Naive thymus-derived CD4-positive, alpha-beta T cell (primary cell): ENCODE data around the gene CIPC. TPM values are rescaled to one million over a fixed set of nuclear protein-coding genes. Genes with fewer than 3 reads are reported as not detected.

Experiments
- ATAC-seq: fragments of 150-1000 bp; cut with Tn5 transposase; 2 replicates; pipeline ENCODE4 v1.10.0; 2021; ENCODE audit warnings: mild to moderate bottlenecking, moderate library complexity
- CTCF ChIA-PET: fragments of 350-600 bp; sonication (Branson Sonifier 250); formaldehyde crosslinking; loops from one replicate; lab custom pipeline; 2021; ENCODE audit warnings: antibody characterized with exemption; lab: Charles Lee
- POLR2A ChIA-PET: fragments of 350-600 bp; sonication (Branson Sonifier 250); formaldehyde crosslinking; loops from one replicate; lab custom pipeline; 2021; ENCODE audit warnings: antibody characterized with exemption, inconsistent platforms; lab: Charles Lee
- DNase-seq, 9 donors: peaks; one replicate each; pipeline versions ENCODE4 v3.0.0 to v3.0.0-alpha.2; 2020 to 2022; ENCODE audit warnings: mixed read lengths in 1 of 9
- H3K27ac ChIP-seq: one replicate; pipeline ENCODE4 v1.7.0; 2013; ENCODE audit warnings: mild to moderate bottlenecking, low read depth, low read length, moderate library complexity
- H3K27me3 ChIP-seq, 2 donors: one replicate each; pipeline ENCODE4 v1.7.0; 2013; ENCODE audit warnings: low read length in 2 of 2, mild to moderate bottlenecking in 2 of 2, moderate library complexity in 2 of 2; ENCODE audit not compliant: control insufficient read depth in 2 of 2, insufficient read depth in 2 of 2
- H3K36me3 ChIP-seq, 3 experiments: 1 replicate in 2 of 3; 2 replicates in 1 of 3; pipeline ENCODE4 v1.7.0; 2013; ENCODE audit warnings: low read length in 3 of 3, mild to moderate bottlenecking in 3 of 3, moderate library complexity in 1 of 3; ENCODE audit not compliant: insufficient read depth in 3 of 3, control insufficient read depth in 2 of 3
- H3K4me1 ChIP-seq, 2 donors: one replicate each; pipeline ENCODE4 v1.7.0; 2013; ENCODE audit warnings: low read length in 2 of 2, mild to moderate bottlenecking in 2 of 2, moderate library complexity in 1 of 2; ENCODE audit not compliant: control insufficient read depth in 2 of 2, insufficient read depth in 2 of 2
- H3K4me3 ChIP-seq: 2 replicates; pipeline ENCODE4 v1.7.0; 2013; ENCODE audit warnings: mild to moderate bottlenecking, low read length
- H3K9me3 ChIP-seq, 3 experiments: 1 replicate in 2 of 3; 2 replicates in 1 of 3; pipeline ENCODE4 v1.7.0; 2013; ENCODE audit warnings: low read length in 3 of 3; ENCODE audit not compliant: control insufficient read depth in 2 of 3
- H3K27ac Mint-ChIP-seq, 9 donors: one replicate each; pipeline ENCODE4 v1.8.0; 2020 to 2022; ENCODE audit warnings: mixed read lengths in 9 of 9, mild to moderate bottlenecking in 8 of 9, moderate library complexity in 5 of 9, inconsistent platforms in 2 of 9
- H3K27me3 Mint-ChIP-seq, 5 donors: one replicate each; pipeline ENCODE4 v1.8.0; 2021 to 2022; ENCODE audit warnings: mixed read lengths in 5 of 5, mild to moderate bottlenecking in 1 of 5
- H3K36me3 Mint-ChIP-seq, 5 donors: one replicate each; pipeline ENCODE4 v1.8.0; 2020 to 2022; ENCODE audit warnings: mixed read lengths in 5 of 5, mild to moderate bottlenecking in 3 of 5, inconsistent platforms in 1 of 5
- H3K4me1 Mint-ChIP-seq, 7 donors: one replicate each; pipeline ENCODE4 v1.8.0; 2020 to 2022; ENCODE audit warnings: mixed read lengths in 7 of 7, mild to moderate bottlenecking in 3 of 7, inconsistent platforms in 1 of 7
- H3K4me3 Mint-ChIP-seq, 10 donors: one replicate each; pipeline ENCODE4 v1.8.0; 2020 to 2022; ENCODE audit warnings: mild to moderate bottlenecking in 10 of 10, mixed read lengths in 10 of 10, moderate library complexity in 6 of 10, inconsistent platforms in 2 of 10
- H3K9me3 Mint-ChIP-seq, 11 donors: one replicate each; pipeline ENCODE4 v1.8.0; 2020 to 2022; ENCODE audit warnings: mixed read lengths in 11 of 11, mild to moderate bottlenecking in 4 of 11, inconsistent platforms in 1 of 11, moderate library complexity in 1 of 11
- intact Hi-C, 2 donors: fragments of 100-400 bp; cut with micrococcal nuclease; formaldehyde crosslinking; loops; one replicate each; pipeline ENCODE4 v1.15.1; 2023
- polyA plus RNA-seq, 2 donors: library from polyadenylated mRNA; unstranded; fragments of 300-500 nt; fragmentation: Illumina TruSeq; gene quantifications; one replicate each; pipeline ENCODE4 v1.2.3, GENCODE V29; 2021
- total RNA-seq, 6 experiments: library from RNA in 5 of 6; stranded (reverse) in 5 of 6; gene quantifications; 1 replicate in 5 of 6; 2 replicates in 1 of 6; pipeline ENCODE4 v1.2.3 and lab custom pipeline; 2021 to 2026

CIPC gene
- total RNA-seq (10 to 100 TPM in 4 of 5 experiments, 1 to 10 TPM in 1; 5.5 to 14.2 (median 12.9) TPM), polyA plus RNA-seq (1 to 10 TPM; 4.3 to 8.4 TPM), total RNA-seq (lab: John Stamatoyannopoulos, UW) (10.8 reads per million, percentile 37 among the genes with 10 or more reads in this experiment)

DNA sequence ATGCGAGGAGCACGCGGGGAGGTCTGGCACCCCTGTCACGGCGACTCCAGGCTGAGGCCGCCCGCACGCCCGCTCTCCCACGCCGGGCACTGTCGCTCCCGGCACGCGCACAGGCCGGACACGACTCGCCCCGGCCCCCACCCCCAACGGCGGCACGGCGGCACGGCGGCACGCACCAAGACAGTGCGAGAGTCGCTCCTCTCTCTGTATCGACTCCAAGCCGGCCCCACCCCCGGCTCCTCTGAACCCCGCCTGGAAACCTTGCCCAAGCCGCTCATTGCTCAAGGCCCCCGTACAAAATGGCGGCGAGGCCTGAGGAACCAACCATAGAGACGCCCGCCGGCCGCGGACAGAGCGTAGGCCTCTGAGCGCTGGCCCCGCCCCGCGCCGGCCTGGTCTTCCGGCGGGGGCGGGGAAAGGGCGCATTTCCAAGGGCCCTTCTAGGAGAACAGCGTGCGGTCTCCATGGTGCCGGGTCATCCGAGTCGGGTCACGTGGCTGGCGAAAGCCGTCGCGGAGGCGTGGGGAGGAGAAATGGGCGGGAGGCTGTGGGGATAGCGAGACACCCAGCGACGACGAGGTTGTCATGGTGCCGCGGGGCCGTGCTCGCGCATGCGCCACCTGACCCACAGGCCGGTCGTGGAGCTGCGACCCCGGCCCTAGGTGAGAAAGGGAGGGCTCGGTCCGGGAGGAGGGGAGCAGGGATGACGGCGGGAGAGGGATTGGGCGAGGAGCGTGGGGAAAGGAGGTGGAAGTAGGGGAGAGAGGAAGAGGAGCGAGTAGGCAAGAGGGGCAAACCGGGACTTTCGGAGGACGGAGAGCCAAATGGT is at the start of gene CIPC:
Gene CIPC (plus strand): TSS at position 559 of the 829 bp plus-strand sequence. CDS start 7,451 bp downstream, outside the sequence.
- H3K4me1 Mint-ChIP-seq = peaks cover 24 to 55% (median 41%) of the 10 kb centered on the region in 7 donors
- H3K27me3 Mint-ChIP-seq = peaks cover 0 to 3% (median 0%) of the 10 kb centered on the region in 5 donors
- H3K27ac Mint-ChIP-seq = peak within 1 kb of the TSS; percentile 83 to 99 (median 97)
- peak within 1 kb of the TSS; percentile 97 for H3K27ac ChIP-seq
- H3K9me3 Mint-ChIP-seq = no peaks in the 10 kb centered on the region
- ChIA-PET CTCF (interaction anchor here (0.8 to 2.0 kb wide), 4 partner anchors 26 to 223 kb away, joined by 3 to 9 read pairs (median 4); no protein-coding TSS in a partner anchor), POLR2A (interaction anchor here (0.6 to 4.1 kb wide), 13 partner anchors 9 to 386 kb away, joined by 3 to 17 read pairs (median 4); partner anchors contain the start of genes ANGEL1, GSTZ1 and POMT2)
- H3K9me3 ChIP-seq = no peaks in the 10 kb centered on the region
- intact Hi-C loops = loop anchor here (1.0 to 5.0 kb wide), 20 partner anchors 22 to 1111 kb away; partner anchors contain the start of genes ANGEL1 (in 2 of the 2), IRF2BPL (in 2 of the 2), SAMD15 (in 2 of the 2) and SNW1 (in 2 of the 2)
- ATAC-seq (peak; percentile 96), DNase-seq (peak; percentile 92 to 99 (median 98))
- peaks cover 0 to 5% (median 0%) of the 10 kb centered on the region in 3 experiments for H3K36me3 ChIP-seq
- H3K4me3 Mint-ChIP-seq = peak within 1 kb of the TSS; percentile 84 to 98 (median 90)
- peak within 1 kb of the TSS; percentile 85 for H3K4me3 ChIP-seq
- H3K4me1 ChIP-seq = peaks cover 9 to 11% of the 10 kb centered on the region in 2 donors
- H3K36me3 Mint-ChIP-seq = peaks cover 0 to 2% (median 0%) of the 10 kb centered on the region in 5 donors
- H3K27me3 ChIP-seq = no peaks in the 10 kb centered on the region

DNA sequence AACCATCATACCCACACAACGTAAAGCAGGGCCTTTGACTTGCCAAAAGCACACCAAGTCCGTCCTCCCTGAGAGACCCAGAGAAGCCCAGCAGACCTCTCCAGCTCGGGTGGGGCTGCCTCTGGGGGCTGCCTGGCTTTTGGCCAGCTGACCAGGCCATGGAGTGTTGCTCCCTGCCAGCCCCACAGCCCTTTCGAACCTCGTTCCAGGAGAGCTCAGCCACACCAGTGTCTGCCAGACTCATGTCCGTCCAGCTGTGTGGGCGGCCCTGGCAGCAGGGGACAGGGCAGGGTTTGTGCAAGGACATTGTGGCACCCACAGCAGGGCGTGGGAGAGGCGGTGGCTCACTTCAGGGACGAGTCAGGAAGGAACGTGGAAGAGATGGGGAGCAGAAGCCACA is 46.9 kb upstream of the CIPC start:
- Histone ChIP-seq H3K27me3 (no peaks in the 10 kb centered on the region), H3K9me3 (no peaks in the 10 kb centered on the region), H3K36me3 (no peaks in the 10 kb centered on the region), H3K4me3 (no peak overlapping the region), H3K27ac (no peak overlapping the region), H3K4me1 (peaks cover 0 to 7% of the 10 kb centered on the region in 2 donors)
- ATAC-seq (no peak), DNase-seq (no peak)
- ChIA-PET POLR2A (interaction anchor here (1.1 to 5.0 kb wide), 5 partner anchors 10 to 137 kb away, joined by 3 to 32 read pairs (median 16); partner anchors contain the start of gene IRF2BPL), CTCF (interaction anchor here (0.7 to 3.3 kb wide), 8 partner anchors 23 to 138 kb away, joined by 3 to 21 read pairs (median 4); partner anchors contain the start of gene IRF2BPL)
- H3K9me3 Mint-ChIP-seq = peaks cover 0 to 5% (median 0%) of the 10 kb centered on the region in 11 donors
- H3K4me1 Mint-ChIP-seq = peaks cover 0 to 29% (median 17%) of the 10 kb centered on the region in 7 donors
- H3K27me3 Mint-ChIP-seq = no peaks in the 10 kb centered on the region
- H3K4me3 Mint-ChIP-seq = no peak overlapping the region
- intact Hi-C loops = no loop called here
- H3K27ac Mint-ChIP-seq = peak overlapping the region in 1 of 9 donors; percentile 72
- H3K36me3 Mint-ChIP-seq = peaks cover 0 to 6% (median 0%) of the 10 kb centered on the region in 5 donors

DNA sequence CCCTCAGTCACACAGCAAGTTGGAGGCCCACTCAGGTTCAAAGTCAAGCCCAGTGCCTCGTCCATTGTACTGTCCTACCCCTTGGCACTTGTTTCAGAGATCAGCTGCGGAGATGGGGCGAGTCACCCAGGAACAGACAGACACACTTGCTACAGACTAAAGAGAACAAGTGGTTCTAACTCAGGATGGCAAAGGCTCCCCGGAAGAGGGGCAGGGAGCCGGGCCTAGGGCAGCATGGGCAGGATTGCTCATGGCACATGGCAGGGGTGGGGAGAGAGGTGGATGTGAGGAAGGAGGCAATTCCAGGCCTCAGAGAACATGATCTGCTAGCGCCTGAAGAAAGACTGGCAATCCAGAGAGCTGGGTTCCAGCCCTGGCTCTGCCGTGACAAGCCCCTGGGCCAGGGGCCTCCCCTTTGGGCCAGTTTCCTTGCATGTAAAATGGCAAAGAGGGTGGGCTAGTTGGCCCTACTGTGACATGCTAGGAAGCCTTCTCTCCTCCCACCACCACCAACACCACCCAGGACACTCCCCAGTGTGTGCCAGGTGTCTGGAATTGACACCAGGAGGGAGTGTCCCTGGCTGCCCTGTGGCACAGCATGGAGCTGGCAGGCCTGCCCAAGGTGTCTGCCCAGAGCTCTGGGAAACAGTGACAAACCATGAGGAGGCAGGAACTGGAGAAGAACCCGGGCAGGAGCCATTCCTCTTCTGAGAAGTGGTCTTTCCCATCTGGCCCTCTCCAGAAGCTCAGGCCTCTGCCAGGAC is 45.6 kb upstream of the CIPC start:
- peaks cover 0 to 7% of the 10 kb centered on the region in 2 donors for H3K4me1 ChIP-seq
- DNase-seq (no peak), ATAC-seq (no peak)
- ChIA-PET CTCF (interaction anchor here (0.7 to 5.2 kb wide), 30 partner anchors 8 to 180 kb away, joined by 3 to 98 read pairs (median 5); partner anchors contain the start of gene IRF2BPL), POLR2A (interaction anchor here (0.6 to 5.0 kb wide), 15 partner anchors 11 to 189 kb away, joined by 3 to 32 read pairs (median 5); partner anchors contain the start of gene IRF2BPL)
- Mint-ChIP-seq H3K4me1 (peaks cover 0 to 19% (median 7%) of the 10 kb centered on the region in 7 donors), H3K9me3 (peaks cover 0 to 7% (median 0%) of the 10 kb centered on the region in 11 donors), H3K4me3 (no peak overlapping the region), H3K27ac (peak overlapping the region in 1 of 9 donors; percentile 44), H3K27me3 (no peaks in the 10 kb centered on the region), H3K36me3 (peaks cover 0 to 6% (median 0%) of the 10 kb centered on the region in 5 donors)
- no peak overlapping the region for H3K27ac ChIP-seq
- intact Hi-C loops = loop anchor here (1.0 to 2.0 kb wide), 10 partner anchors 12 to 180 kb away; no protein-coding TSS in a partner anchor
- no peak overlapping the region for H3K4me3 ChIP-seq
- H3K27me3 ChIP-seq = no peaks in the 10 kb centered on the region
- no peaks in the 10 kb centered on the region for H3K36me3 ChIP-seq
- no peaks in the 10 kb centered on the region for H3K9me3 ChIP-seq

- no peak overlapping the region for H3K27ac ChIP-seq
- H3K4me3 Mint-ChIP-seq = no peak overlapping the region
- H3K4me1 ChIP-seq = peaks cover 0 to 7% of the 10 kb centered on the region in 2 donors
- H3K9me3 ChIP-seq = no peaks in the 10 kb centered on the region
- no peak overlapping the region for H3K4me3 ChIP-seq
- H3K4me1 Mint-ChIP-seq = peaks cover 0 to 18% (median 7%) of the 10 kb centered on the region in 7 donors
- ChIA-PET CTCF (interaction anchor here (0.7 to 5.2 kb wide), 42 partner anchors 9 to 180 kb away, joined by 3 to 98 read pairs (median 5); partner anchors contain the start of gene IRF2BPL), POLR2A (interaction anchor here (0.6 to 5.0 kb wide), 15 partner anchors 12 to 190 kb away, joined by 3 to 32 read pairs (median 5); partner anchors contain the start of gene IRF2BPL)
- H3K27ac Mint-ChIP-seq = peak overlapping the region in 3 of 9 donors; percentile 17 to 79 (median 39)
- peak; percentile 93 for ATAC-seq
- H3K9me3 Mint-ChIP-seq = peaks cover 0 to 7% (median 0%) of the 10 kb centered on the region in 11 donors
- intact Hi-C loops = loop anchor here (1.0 to 2.0 kb wide), 10 partner anchors 13 to 180 kb away; no protein-coding TSS in a partner anchor
- H3K27me3 ChIP-seq = no peaks in the 10 kb centered on the region
- H3K36me3 Mint-ChIP-seq = peaks cover 0 to 6% (median 0%) of the 10 kb centered on the region in 5 donors
- peak; percentile 69 to 81 (median 76) for DNase-seq
- H3K27me3 Mint-ChIP-seq = no peaks in the 10 kb centered on the region
- no peaks in the 10 kb centered on the region for H3K36me3 ChIP-seq
These were observed 44.8 kb upstream of the CIPC start for GRCh38 chr14:77053046-77053841.

DNA sequence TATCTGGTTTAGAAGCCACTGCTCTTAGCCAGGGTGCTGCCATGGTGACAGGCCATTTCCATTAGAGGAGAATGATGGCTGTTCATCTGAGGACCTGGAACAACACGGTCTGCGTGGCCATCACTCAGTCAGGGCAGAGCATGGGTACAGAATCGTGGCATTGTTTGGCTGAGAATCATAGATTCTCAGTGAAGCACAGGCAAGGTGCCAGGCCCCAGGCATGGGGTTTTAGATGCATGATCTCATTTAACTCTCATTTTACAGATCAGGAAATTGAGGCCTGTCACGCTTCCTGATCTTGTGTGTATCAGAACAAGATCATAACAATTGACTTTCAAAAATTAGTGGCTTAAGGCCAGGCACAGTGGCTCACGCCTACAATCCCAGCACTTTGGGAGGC is 42.8 kb upstream of the CIPC start:
- no peaks in the 10 kb centered on the region for H3K27me3 Mint-ChIP-seq
- Histone ChIP-seq H3K4me1 (peaks cover 0 to 7% of the 10 kb centered on the region in 2 donors), H3K36me3 (no peaks in the 10 kb centered on the region), H3K9me3 (no peaks in the 10 kb centered on the region), H3K27ac (no peak overlapping the region), H3K27me3 (no peaks in the 10 kb centered on the region), H3K4me3 (no peak overlapping the region)
- peak overlapping the region in 3 of 9 donors; percentile 0 to 48 (median 48) for H3K27ac Mint-ChIP-seq
- intact Hi-C loops = no loop called here
- H3K4me1 Mint-ChIP-seq = peaks cover 0 to 18% (median 7%) of the 10 kb centered on the region in 7 donors
- DNase-seq (no peak), ATAC-seq (no peak)
- peak overlapping the region in 1 of 10 donors; percentile 5 for H3K4me3 Mint-ChIP-seq
- ChIA-PET POLR2A (interaction anchor here (0.7 kb wide), 1 partner anchor 156 kb away, joined by 3 read pairs; no protein-coding TSS in a partner anchor), CTCF (interaction anchor here (0.6 to 5.2 kb wide), 8 partner anchors 14 to 179 kb away, joined by 3 to 98 read pairs (median 8); no protein-coding TSS in a partner anchor)
- peaks cover 0 to 7% (median 0%) of the 10 kb centered on the region in 11 donors for H3K9me3 Mint-ChIP-seq
- peaks cover 0 to 6% (median 0%) of the 10 kb centered on the region in 5 donors for H3K36me3 Mint-ChIP-seq
